Activated naive CD4-positive, alpha-beta T cell treated with anti-CD3 and anti-CD28 coated beads for 36 hours (primary cell): ENCODE measurements around the gene KHDRBS1. TPM values are rescaled to one million over a fixed set of nuclear protein-coding genes. Genes with fewer than 3 reads are reported as not detected.
"Not testable (repeated sequence)": the region's sequence is repeated elsewhere in the genome, so short reads cannot be mapped to it uniquely, and the experiment has no call there.

Source experiments
- CTCF ChIA-PET: fragments of 350-600 bp; sonication (Branson Sonifier 250); formaldehyde crosslinking; loops from one replicate; lab custom pipeline; 2021; ENCODE audit warnings: antibody characterized with exemption; lab: Charles Lee
- DNase-seq: peaks from one replicate; pipeline ENCODE4 v3.0.0-alpha.2; 2020
- H3K27ac Mint-ChIP-seq: one replicate; pipeline ENCODE4 v1.8.0; 2021; ENCODE audit warnings: mild to moderate bottlenecking, mixed read lengths
- H3K27me3 Mint-ChIP-seq: one replicate; pipeline ENCODE4 v1.8.0; 2021; ENCODE audit warnings: low read depth, mixed read lengths
- H3K36me3 Mint-ChIP-seq: one replicate; pipeline ENCODE4 v1.8.0; 2021; ENCODE audit warnings: low read depth, mixed read lengths
- H3K4me1 Mint-ChIP-seq: one replicate; pipeline ENCODE4 v1.8.0; 2021; ENCODE audit warnings: low read depth, mixed read lengths
- H3K4me3 Mint-ChIP-seq: one replicate; pipeline ENCODE4 v1.8.0; 2021; ENCODE audit warnings: mild to moderate bottlenecking, moderate library complexity, mixed read lengths
- H3K9me3 Mint-ChIP-seq: one replicate; pipeline ENCODE4 v1.8.0; 2021; ENCODE audit warnings: mixed read lengths
- intact Hi-C: fragments of 100-400 bp; cut with micrococcal nuclease; formaldehyde crosslinking; loops from one replicate; pipeline ENCODE4 v1.15.1; 2023
- total RNA-seq, 2 experiments: library from RNA; stranded (reverse); gene quantifications; one replicate each; pipeline ENCODE4 v1.2.3, GENCODE V29; 2021

Gene KHDRBS1
- total RNA-seq, 2 experiments from 2014 or later, result 189 to 198 TPM

DNA sequence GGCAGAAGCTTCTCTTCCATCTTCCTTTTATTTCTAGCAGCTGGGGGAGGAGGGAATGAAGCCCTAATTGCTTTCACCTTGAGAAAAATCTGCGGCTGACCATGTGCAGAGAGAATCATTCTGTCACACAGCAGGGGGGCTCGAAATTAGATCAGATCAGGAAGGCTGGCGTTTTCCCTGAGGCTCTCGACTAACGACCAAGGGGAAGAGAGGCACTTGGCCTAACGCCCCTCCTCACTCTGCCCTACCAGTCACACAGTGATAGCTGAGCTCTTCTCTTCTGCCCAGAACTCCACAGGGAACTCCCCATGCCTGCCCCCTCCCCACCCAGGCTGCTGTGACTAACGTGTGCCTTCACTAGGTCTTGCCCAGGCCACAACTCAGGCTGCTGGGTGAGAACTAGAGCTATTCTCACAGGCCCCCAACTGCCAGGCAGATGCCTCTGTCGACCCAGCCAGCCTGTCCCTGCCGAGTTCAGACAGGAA lies 26.5 kb upstream of the KHDRBS1 start:
- H3K27ac Mint-ChIP-seq, result no peak overlapping the region
- no peak overlapping the region for H3K4me3 Mint-ChIP-seq
- H3K9me3 Mint-ChIP-seq, result no peaks in the 10 kb centered on the region
- DNase-seq, result no peak
- CTCF ChIA-PET, result interaction anchor here (1.9 kb wide), 1 partner anchor 16 kb away, joined by 6 read pairs; no protein-coding TSS in a partner anchor
- H3K36me3 Mint-ChIP-seq, result no peaks in the 10 kb centered on the region
- H3K4me1 Mint-ChIP-seq, result peaks cover 45% of the 10 kb centered on the region
- intact Hi-C loops, result no loop called here
- H3K27me3 Mint-ChIP-seq, result no peaks in the 10 kb centered on the region

- DNase-seq, result no peak
- H3K36me3 Mint-ChIP-seq, result no peaks in the 10 kb centered on the region
- CTCF ChIA-PET, result interaction anchor here (0.8 kb wide), 1 partner anchor 12 kb away, joined by 3 read pairs; no protein-coding TSS in a partner anchor
- intact Hi-C loops, result no loop called here
- no peak overlapping the region for H3K27ac Mint-ChIP-seq
- H3K4me1 Mint-ChIP-seq, result peaks cover 22% of the 10 kb centered on the region
- H3K27me3 Mint-ChIP-seq, result no peaks in the 10 kb centered on the region
- no peak overlapping the region for H3K4me3 Mint-ChIP-seq
- no peaks in the 10 kb centered on the region for H3K9me3 Mint-ChIP-seq
Observed at GRCh38 chr1:31989964-31990363, 23.7 kb upstream of the KHDRBS1 start.

- intact Hi-C loops, result no loop called here
- Mint-ChIP-seq H3K9me3 (no peaks in the 10 kb centered on the region), H3K27ac (no peak overlapping the region)
Observed at GRCh38 chr1:31991182-31991581, 22.5 kb upstream of the KHDRBS1 start.

GRCh38 chr1:31995263-31995662 lies 18.4 kb upstream of the KHDRBS1 start:
- Mint-ChIP-seq H3K9me3 (no peaks in the 10 kb centered on the region), H3K27ac (no peak overlapping the region), H3K36me3 (no peaks in the 10 kb centered on the region), H3K4me1 (peaks cover 6% of the 10 kb centered on the region), H3K4me3 (no peak overlapping the region), H3K27me3 (no peaks in the 10 kb centered on the region)
- intact Hi-C loops, result no loop called here
- DNase-seq, result no peak
- CTCF ChIA-PET, result no interaction called here

More at GRCh38 chr1:31991182-31991581, 22.5 kb upstream of the KHDRBS1 start:
- CTCF ChIA-PET, result no interaction called here
- no peak overlapping the region for H3K4me3 Mint-ChIP-seq
- H3K36me3 Mint-ChIP-seq, result no peaks in the 10 kb centered on the region
- H3K27me3 Mint-ChIP-seq, result no peaks in the 10 kb centered on the region
- peaks cover 18% of the 10 kb centered on the region for H3K4me1 Mint-ChIP-seq
- no peak for DNase-seq

DNA sequence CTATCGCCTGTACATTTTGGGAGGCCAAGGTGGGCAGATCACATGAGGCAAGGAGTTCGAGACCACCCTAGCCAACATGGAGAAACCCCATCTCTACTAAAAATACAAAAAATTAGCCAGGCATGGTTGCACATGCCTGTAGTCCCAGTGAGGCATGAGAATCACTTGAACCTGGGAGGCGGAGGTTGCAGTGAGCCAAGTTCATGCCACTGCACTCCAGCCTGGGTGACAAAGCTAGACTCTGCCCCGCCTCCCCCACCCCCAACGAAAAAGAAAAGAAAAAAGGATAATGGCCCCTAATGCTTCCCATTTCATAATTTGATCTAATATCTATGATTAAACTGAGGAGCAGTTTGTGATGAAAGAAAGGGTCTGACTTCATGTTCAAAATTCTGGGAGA lies 17.5 kb upstream of the KHDRBS1 start:
- H3K9me3 Mint-ChIP-seq, H3K4me3 Mint-ChIP-seq, H3K27ac Mint-ChIP-seq, H3K4me1 Mint-ChIP-seq, H3K36me3 Mint-ChIP-seq, intact Hi-C loops, H3K27me3 Mint-ChIP-seq, DNase-seq, CTCF ChIA-PET: not testable (repeated sequence)

GRCh38 chr1:32001863-32002262 lies 11.8 kb upstream of the KHDRBS1 start:
- CTCF ChIA-PET, result interaction anchor here (0.7 kb wide), 1 partner anchor 28 kb away, joined by 4 read pairs; no protein-coding TSS in a partner anchor
- Mint-ChIP-seq H3K9me3 (no peaks in the 10 kb centered on the region), H3K4me1 (peaks cover 4% of the 10 kb centered on the region), H3K27ac (no peak overlapping the region), H3K4me3 (no peak overlapping the region), H3K27me3 (no peaks in the 10 kb centered on the region), H3K36me3 (no peaks in the 10 kb centered on the region)
- intact Hi-C loops, result loop anchor here (2.0 kb wide), 1 partner anchor 37 kb away; no protein-coding TSS in a partner anchor
- DNase-seq, result no peak

GRCh38 chr1:32002285-32002684 lies 11.4 kb upstream of the KHDRBS1 start:
- H3K4me3 Mint-ChIP-seq, H3K9me3 Mint-ChIP-seq, H3K36me3 Mint-ChIP-seq, H3K4me1 Mint-ChIP-seq, H3K27me3 Mint-ChIP-seq, DNase-seq, H3K27ac Mint-ChIP-seq: not testable (repeated sequence)
- CTCF ChIA-PET, result interaction anchor here (0.7 to 2.1 kb wide), 3 partner anchors 14 to 28 kb away, joined by 4 to 6 read pairs (median 5); no protein-coding TSS in a partner anchor
- intact Hi-C loops, result loop anchor here (2.0 kb wide), 1 partner anchor 37 kb away; no protein-coding TSS in a partner anchor

DNA sequence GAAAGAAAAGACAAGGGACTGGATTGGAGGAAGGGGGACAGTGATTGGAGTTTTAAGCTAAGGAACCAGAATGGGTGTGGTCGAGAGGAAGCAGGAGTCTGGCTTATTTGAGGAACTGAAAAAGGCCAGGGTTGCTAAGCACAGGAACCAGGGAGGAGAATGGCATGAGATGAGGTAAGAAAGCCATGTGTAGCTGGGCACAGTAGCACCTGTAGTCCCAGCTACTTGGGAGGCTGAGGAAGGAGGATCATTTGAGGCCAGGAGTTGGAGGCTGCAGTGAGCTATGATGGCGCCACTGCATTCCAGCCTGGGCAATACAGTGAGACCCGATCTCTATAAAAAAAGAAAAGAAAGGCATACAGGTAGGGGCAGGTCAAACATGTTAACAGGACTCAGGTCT lies 8.1 kb upstream of the KHDRBS1 start:
- Mint-ChIP-seq H3K27ac (no peak overlapping the region), H3K27me3 (no peaks in the 10 kb centered on the region), H3K36me3 (no peaks in the 10 kb centered on the region), H3K9me3 (no peaks in the 10 kb centered on the region), H3K4me1 (peaks cover 4% of the 10 kb centered on the region), H3K4me3 (no peak overlapping the region)
- DNase-seq, result no peak
- intact Hi-C loops, result no loop called here
- CTCF ChIA-PET, result interaction anchor here (0.6 to 2.4 kb wide), 6 partner anchors 27 to 259 kb away, joined by 3 to 12 read pairs (median 4); partner anchors contain the start of gene SPOCD1

DNA sequence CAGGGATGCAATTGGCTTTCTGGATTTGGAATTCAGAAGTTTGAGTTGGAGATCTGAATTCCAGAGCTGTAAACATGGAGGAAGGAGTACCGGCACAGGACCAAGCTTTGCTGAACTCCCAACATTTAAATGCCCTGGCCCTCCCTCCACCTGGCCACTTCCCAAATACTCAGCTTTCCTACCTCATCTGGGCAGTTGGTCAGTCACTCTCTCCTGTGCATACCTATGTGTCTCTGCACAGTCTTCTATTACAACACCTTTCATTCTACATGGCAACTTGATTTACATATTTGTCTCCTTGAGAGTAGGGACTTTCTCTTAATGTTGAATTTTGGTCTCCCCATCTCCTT lies 6.1 kb upstream of the KHDRBS1 start:
- no peak for DNase-seq
- CTCF ChIA-PET, result no interaction called here
- no peak overlapping the region for H3K27ac Mint-ChIP-seq
- no peaks in the 10 kb centered on the region for H3K36me3 Mint-ChIP-seq
- intact Hi-C loops, result no loop called here
- H3K9me3 Mint-ChIP-seq, result no peaks in the 10 kb centered on the region
- H3K4me1 Mint-ChIP-seq, result peaks cover 5% of the 10 kb centered on the region
- no peak overlapping the region for H3K4me3 Mint-ChIP-seq
- H3K27me3 Mint-ChIP-seq, result no peaks in the 10 kb centered on the region

- H3K4me3 Mint-ChIP-seq, result no peak overlapping the region
- intact Hi-C loops, result no loop called here
- H3K36me3 Mint-ChIP-seq, result peaks cover 8% of the 10 kb centered on the region
- CTCF ChIA-PET, result interaction anchor here (1.1 kb wide), 1 partner anchor 10 kb away, joined by 4 read pairs; no protein-coding TSS in a partner anchor
- H3K27ac Mint-ChIP-seq, result no peak overlapping the region
- DNase-seq, result no peak
- H3K27me3 Mint-ChIP-seq, result no peaks in the 10 kb centered on the region
- peaks cover 8% of the 10 kb centered on the region for H3K4me1 Mint-ChIP-seq
- no peaks in the 10 kb centered on the region for H3K9me3 Mint-ChIP-seq
Observed at GRCh38 chr1:32010246-32010645, 3.4 kb upstream of the KHDRBS1 start.

DNA sequence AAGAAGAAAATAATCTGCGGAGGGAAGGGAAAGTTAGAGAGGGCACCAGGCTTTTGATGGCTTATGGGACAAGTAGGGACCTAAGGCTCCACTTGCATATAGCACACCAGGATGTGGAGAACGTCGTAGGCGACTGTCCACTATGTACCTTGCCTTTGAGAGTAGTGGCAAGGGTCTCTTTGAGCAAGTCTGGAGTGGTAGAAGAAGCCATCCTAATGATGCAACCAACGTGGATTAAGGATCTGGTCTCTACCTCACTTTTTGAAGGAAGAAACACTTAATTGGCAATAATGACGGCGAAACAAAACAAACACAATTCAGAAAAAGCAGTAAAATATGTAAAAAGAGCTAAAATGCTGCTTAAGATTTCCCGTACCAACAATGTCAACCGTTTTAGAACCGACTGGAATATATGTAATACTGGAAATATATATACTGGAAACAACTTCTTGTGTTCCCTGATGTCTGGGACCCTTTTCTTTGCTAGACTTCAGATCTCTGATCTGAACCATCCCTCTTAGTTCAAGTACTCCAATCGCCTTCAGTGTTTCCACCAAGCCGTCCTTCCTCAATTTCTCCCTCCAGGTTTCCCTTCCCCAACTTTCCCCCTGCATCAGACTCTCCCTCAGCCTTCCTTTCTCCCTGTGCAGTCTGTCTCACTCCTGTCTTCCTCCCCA lies 821 bp upstream of the KHDRBS1 start:
- CTCF ChIA-PET, result interaction anchor here (1.1 kb wide), 1 partner anchor 10 kb away, joined by 3 read pairs; no protein-coding TSS in a partner anchor
- Mint-ChIP-seq H3K27me3 (no peaks in the 10 kb centered on the region), H3K27ac (peak overlapping the region; percentile 94), H3K4me3 (peak overlapping the region; percentile 94), H3K9me3 (no peaks in the 10 kb centered on the region), H3K4me1 (peaks cover 28% of the 10 kb centered on the region), H3K36me3 (peaks cover 25% of the 10 kb centered on the region)
- DNase-seq, result no peak
- intact Hi-C loops, result loop anchor here (1.0 to 2.0 kb wide), 5 partner anchors 29 to 368 kb away; partner anchors contain the start of genes PEF1, PTP4A2 and TMEM39B

DNA sequence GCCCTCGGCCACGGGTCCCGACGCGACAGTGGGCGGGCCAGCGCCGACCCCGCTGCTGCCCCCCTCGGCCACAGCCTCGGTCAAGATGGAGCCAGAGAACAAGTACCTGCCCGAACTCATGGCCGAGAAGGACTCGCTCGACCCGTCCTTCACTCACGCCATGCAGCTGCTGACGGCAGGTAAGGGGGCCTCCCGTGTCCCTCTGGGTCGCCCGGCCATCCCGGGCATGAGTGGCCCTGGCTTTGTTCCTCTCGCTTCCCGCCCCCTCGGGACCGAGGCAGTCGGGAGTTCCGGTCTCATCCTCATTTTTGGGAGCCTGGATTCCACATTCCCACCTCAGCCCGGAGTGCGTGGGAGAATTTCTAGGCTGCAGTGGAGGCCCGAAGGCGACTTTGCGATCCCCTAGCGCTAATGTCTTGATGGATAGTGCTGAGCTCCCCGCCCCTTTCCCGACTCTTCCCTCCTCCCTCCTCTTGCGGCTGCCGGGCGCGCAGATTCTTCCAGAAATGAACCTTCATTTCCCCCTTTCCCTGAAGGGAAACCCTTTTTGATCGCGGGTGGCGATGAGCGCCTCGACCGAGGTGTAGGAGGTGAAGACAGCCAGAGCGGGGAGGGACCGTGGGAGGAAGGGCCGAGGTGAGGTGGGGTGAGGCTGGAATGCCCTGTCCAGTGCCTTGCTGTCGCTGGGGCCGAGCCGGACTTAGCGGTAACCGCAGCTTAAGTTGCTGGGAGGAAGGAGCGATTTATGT lies 705 bp downstream of the KHDRBS1 start:
- CTCF ChIA-PET, result no interaction called here
- Mint-ChIP-seq H3K27me3 (no peaks in the 10 kb centered on the region), H3K27ac (peak overlapping the region; percentile 92), H3K36me3 (peaks cover 25% of the 10 kb centered on the region), H3K4me3 (peak overlapping the region; percentile 94), H3K4me1 (peaks cover 41% of the 10 kb centered on the region), H3K9me3 (no peaks in the 10 kb centered on the region)
- intact Hi-C loops, result no loop called here
- peak; percentile 47 for DNase-seq
